GM12878 (cell line): ENCODE data around the gene MS4A7. TPM values are rescaled to one million over a fixed set of nuclear protein-coding genes. Genes with fewer than 3 reads are reported as not detected.

Experiments
- ATAC-seq: fragments of 200-7000 bp; cut with Tn5 transposase; 3 replicates; pipeline ENCODE4 v1.9.1; 2020; ENCODE audit warnings: mild to moderate bottlenecking, moderate library complexity
- BruUV-seq: library from RNA; stranded (reverse); fragments of 400-500 nt; replicated peaks from 2 replicates; lab custom pipeline; 2021; lab: Mats Ljungman, UMichigan
- CTCF ChIA-PET: fragments of 300-600 bp; sonication (Branson Sonifier 250); formaldehyde crosslinking; extraction: SDS; loops from one replicate; lab custom pipeline; 2021; ENCODE audit warnings: inconsistent platforms; lab: Yijun Ruan, JAX
- POLR2A ChIA-PET: fragments of 350-600 bp; formaldehyde crosslinking; extraction: SDS; loops from one replicate; lab custom pipeline; 2021; ENCODE audit warnings: inconsistent platforms; lab: Charles Lee
- RAD21 ChIA-PET: fragments of 300-600 bp; sonication (Branson Sonifier 250); formaldehyde crosslinking; loops from one replicate; lab custom pipeline; 2023; ENCODE audit warnings: antibody characterized with exemption; ENCODE audit not compliant: unreplicated experiment; lab: Charles Lee
- SMC1A ChIA-PET: fragments of 300-600 bp; sonication (Branson Sonifier 250); formaldehyde crosslinking; loops from one replicate; lab custom pipeline; 2023; ENCODE audit not compliant: unreplicated experiment, uncharacterized antibody; lab: Charles Lee
- DNase-seq: peaks from one replicate; pipeline ENCODE4 v3.0.0-alpha.2; 2011; ENCODE audit warnings: low read depth, low spot score
- FAIRE-seq: peaks from 3 replicates; lab custom pipeline; 2011; peaks lifted over from hg19 to GRCh38; lab: Jason Lieb, UNC
- H2AFZ ChIP-seq: 2 replicates; pipeline ENCODE4 v1.6.0; 2011; ENCODE audit warnings: low read depth, low read length, control low read depth; ENCODE audit not compliant: control insufficient read depth
- H3K27ac ChIP-seq: 2 replicates; pipeline ENCODE4 v1.5.1; 2011; ENCODE audit warnings: control low read depth; ENCODE audit not compliant: control insufficient read depth, insufficient read depth
- H3K27me3 ChIP-seq, 2 experiments: replicated peaks in 1 of 2; 2 replicates each; pipeline versions ENCODE4 v1.6.0 to v1.6.1; 2011; ENCODE audit warnings: low read length in 1 of 2; ENCODE audit not compliant: control insufficient read depth in 2 of 2, insufficient read depth in 2 of 2
- H3K36me3 ChIP-seq, 2 experiments: 2 replicates each; pipeline ENCODE4 v1.5.1; 2011; ENCODE audit warnings: low read length in 1 of 2; ENCODE audit not compliant: control insufficient read depth in 2 of 2, insufficient read depth in 2 of 2
- H3K4me1 ChIP-seq: 2 replicates; pipeline ENCODE4 v1.6.1; 2011; ENCODE audit warnings: mild to moderate bottlenecking, low read length, moderate library complexity, mixed read lengths; ENCODE audit not compliant: control insufficient read depth, insufficient read depth
- H3K4me2 ChIP-seq: 2 replicates; pipeline ENCODE4 v1.6.0; 2011; ENCODE audit warnings: control low read depth; ENCODE audit not compliant: control insufficient read depth, insufficient read depth
- H3K4me3 ChIP-seq: fragments of 200-600 bp; sonication (generic); 2 replicates; pipeline ENCODE4 v1.5.1; 2016
- H3K79me2 ChIP-seq: 2 replicates; pipeline ENCODE4 v1.6.0; 2011; ENCODE audit warnings: low read length; ENCODE audit not compliant: control insufficient read depth, insufficient read depth
- H3K9ac ChIP-seq: 2 replicates; pipeline ENCODE4 v1.8.0; 2011; ENCODE audit warnings: low read length, control low read depth, mixed read lengths; ENCODE audit not compliant: control insufficient read depth, insufficient read depth
- H3K9me3 ChIP-seq: replicated peaks from 3 replicates; pipeline ENCODE4 v1.5.1; 2011; ENCODE audit warnings: mild to moderate bottlenecking, low read length; ENCODE audit not compliant: control insufficient read depth, insufficient read depth
- H4K20me1 ChIP-seq: 2 replicates; pipeline ENCODE4 v1.6.0; 2011; ENCODE audit not compliant: control insufficient read depth, insufficient read depth
- BRCA1 ChIP-seq: IDR thresholded peaks from 2 replicates; pipeline ENCODE4 v1.6.1; 2011; ENCODE audit warnings: low read depth, low read length, improper control_type of control experiment
- GABPA ChIP-seq: IDR thresholded peaks from 2 replicates; pipeline ENCODE4 v1.6.1; 2014; ENCODE audit warnings: antibody characterized with exemption, low read depth, mild to moderate bottlenecking, inconsistent platforms
- JUNB ChIP-seq: IDR thresholded peaks from 2 replicates; pipeline ENCODE4 v1.6.1; 2016; ENCODE audit warnings: antibody characterized with exemption, mild to moderate bottlenecking
- JUND ChIP-seq: IDR thresholded peaks from 2 replicates; pipeline ENCODE4 v1.6.1; 2012; ENCODE audit warnings: low read depth, mild to moderate bottlenecking, low read length, improper control_type of control experiment, moderate library complexity
- NFXL1 ChIP-seq: fragments of 450-650 bp; IDR thresholded peaks from 2 replicates; pipeline ENCODE4 v1.6.1; 2017; ENCODE audit warnings: antibody characterized with exemption, mild to moderate bottlenecking, borderline replicate concordance
- SP1 ChIP-seq: IDR thresholded peaks from one replicate; pipeline ENCODE4 v1.6.1; 2011; ENCODE audit warnings: low read depth, low read length
- SREBF1 ChIP-seq: IDR thresholded peaks from 2 replicates; pipeline ENCODE4 v1.6.1; 2012; ENCODE audit warnings: mild to moderate bottlenecking, low read length
- ZNF274 ChIP-seq: IDR thresholded peaks from one replicate; pipeline ENCODE4 v1.8.0; 2011; ENCODE audit not compliant: insufficient read length, insufficient read depth
- WGBS: methylation state at CpG from one replicate; pipeline ENCODE4 v1.1.6; 2016; ENCODE audit warnings: low lambda C conversion rate; ENCODE audit not compliant: insufficient replicate concordance, insufficient coverage; ENCODE audit errors: missing lambda C conversion rate; 5-methylcytosine and 5-hydroxymethylcytosine counted together
- in situ Hi-C: fragments of 300-500 bp; cut with MboI; formaldehyde crosslinking; loops from 9 replicates; pipeline ENCODE4 v1.14.3; 2018; ENCODE audit warnings: mixed read lengths
- intact Hi-C: fragments of 100-400 bp; cut with micrococcal nuclease; formaldehyde crosslinking; loops from one replicate; pipeline ENCODE4 v1.14.2; 2022; ENCODE audit not compliant: unreplicated experiment
- polyA plus RNA-seq, 11 experiments: library from polyadenylated mRNA; depleted of rRNA in 4 of 11; unstranded in 6 of 11; stranded (reverse) in 5 of 11; fragments of >200 nt; fragmentation: Nextera tagmentation in 4 of 11; fragmentation: Illumina TruSeq in 1 of 11; extraction: Ambion mirVana in 4 of 11; extraction: Trizol in 1 of 11; gene quantifications; 1 replicate in 1 of 11; 2 replicates in 10 of 11; pipeline versions ENCODE4 v1.2.1 to v1.2.3, GENCODE V29; 2011 to 2016; ENCODE audit warnings: inconsistent platforms in 2 of 11, missing spikeins in 2 of 11, low read depth in 1 of 11
- total RNA-seq, 4 experiments: library from RNA; depleted of rRNA in 3 of 4; stranded (reverse); fragments of >200 nt in 3 of 4; fragmentation: Illumina TruSeq in 1 of 4; extraction: Trizol in 1 of 4; gene quantifications; 2 replicates each; pipeline versions ENCODE4 v1.2.1 to v1.2.3, GENCODE V29; 2013 to 2021

Gene MS4A7
- total and polyA plus RNA-seq, 10 of the 15 experiments (the other 5 are each of a cell fraction or from before 2014, with no cell fraction given) = 1.7 to 17.0 (median 3.7) TPM

GRCh38 chr11:60370252-60370810 is 8.0 kb upstream of the MS4A7 start:
- intact Hi-C loops = no loop called here
- H3K9ac ChIP-seq = no peak overlapping the region
- in situ Hi-C loops = no loop called here
- BruUV-seq = no TSS peak
- H4K20me1 ChIP-seq = no peaks in the 10 kb centered on the region
- ChIA-PET CTCF (interaction anchor here (1.0 to 1.9 kb wide), 4 partner anchors 25 to 116 kb away, joined by 3 to 12 read pairs (median 4); partner anchors contain the start of gene MS4A1), POLR2A (interaction anchor here (1.8 to 3.0 kb wide), 2 partner anchors 85 to 89 kb away, joined by 5 to 12 read pairs; partner anchors contain the start of gene MS4A1), SMC1A (interaction anchor here (1.1 to 11.3 kb wide), 7 partner anchors 10 to 117 kb away, joined by 3 to 298 read pairs (median 4); partner anchors contain the start of genes MS4A1 and MS4A7), RAD21 (interaction anchor here (1.1 to 2.2 kb wide), 3 partner anchors 56 to 117 kb away, joined by 3 to 6 read pairs (median 4); no protein-coding TSS in a partner anchor)
- H3K4me3 ChIP-seq = no peak overlapping the region
- H2AFZ ChIP-seq = no peak overlapping the region
- 55% methylated on average over 2 of the region's 2 CpGs for WGBS
- H3K9me3 ChIP-seq = peaks cover 7% of the 10 kb centered on the region; the same call in 2 of the 3 replicates
- DNase-seq (no peak), FAIRE-seq (no peak), ATAC-seq (no peak)
- no peaks in the 10 kb centered on the region for H3K36me3 ChIP-seq
- no peak overlapping the region for H3K4me2 ChIP-seq
- H3K27ac ChIP-seq = no peak overlapping the region
- no peak for TF ChIP-seq JUND
- no peak for TF ChIP-seq JUNB
- no peak for TF ChIP-seq SREBF1
- no peak for TF ChIP-seq BRCA1
- TF ChIP-seq NFXL1 = no peak
- TF ChIP-seq GABPA = no peak
- TF ChIP-seq ZNF274 = no peak
- TF ChIP-seq SP1 = no peak
- H3K4me1 ChIP-seq = peaks cover 5% of the 10 kb centered on the region; the same call in 1 of the 2 replicates
- H3K27me3 ChIP-seq = no peaks in the 10 kb centered on the region
- no peaks in the 10 kb centered on the region for H3K79me2 ChIP-seq
